Gastrocnemius medialis (tissue), 4 donors: ENCODE measurements around the gene ADH4.

Experiments
- CTCF ChIP-seq, 5 experiments: fragments of 450-650 bp in 3 of 5; fragments of 200-600 bp in 2 of 5; sonication (generic) in 2 of 5; IDR thresholded peaks in 4 of 5; conservative IDR thresholded peaks in 1 of 5; 1 replicate in 4 of 5; 2 replicates in 1 of 5; pipeline ENCODE4 v1.5.1; 2016 to 2019; ENCODE audit warnings: antibody characterized with exemption in 5 of 5, mild to moderate bottlenecking in 3 of 5, moderate library complexity in 3 of 5
- POLR2A ChIP-seq, 2 donors: fragments of 450-650 bp; IDR thresholded peaks; one replicate each; pipeline ENCODE4 v1.6.1; 2017; ENCODE audit warnings: antibody characterized with exemption in 2 of 2, mild to moderate bottlenecking in 2 of 2, moderate library complexity in 2 of 2

- TF ChIP-seq POLR2A (IDR thresholded peaks at IDR 0.05) (no peak), CTCF (IDR thresholded peaks at IDR 0.05 in 4 of 5, conservative IDR thresholded peaks at IDR 0.05 in 1 of 5) (no peak)
Observed at GRCh38 chr4:99134586-99134985, 9.5 kb downstream of the ADH4 start.
